K562 (cell line): ENCODE measurements around the gene ADAMTS14. TPM values are rescaled to one million over a fixed set of nuclear protein-coding genes. Genes with fewer than 3 reads are reported as not detected.

Experiments
- ATAC-seq: fragments of 200-7000 bp; cut with Tn5 transposase; 3 replicates; pipeline ENCODE4 v1.9.1; 2020; ENCODE audit warnings: moderate library complexity
- BruUV-seq: library from RNA; stranded (reverse); fragments of 400-500 nt; replicated peaks from 2 replicates; lab custom pipeline; 2021; lab: Mats Ljungman, UMichigan
- CTCF ChIA-PET: fragments of 300-600 bp; formaldehyde crosslinking; extraction: SDS; loops from one replicate; lab custom pipeline; 2021; ENCODE audit warnings: low intra/inter-chr PET ratio; lab: Yijun Ruan, JAX
- POLR2A ChIA-PET: fragments of 300-600, 350-650 bp; sonication (Branson Sonifier 250); formaldehyde crosslinking; extraction: SDS; loops from one replicate; lab custom pipeline; 2021; ENCODE audit warnings: antibody characterized with exemption, inconsistent platforms; lab: Yijun Ruan, JAX
- DNase-seq, 4 experiments: peaks; one replicate each; pipeline versions ENCODE4 v3.0.0 to v3.0.0-alpha.2; 2011 to 2018; ENCODE audit warnings: low spot score in 3 of 4, mixed read lengths in 3 of 4; ENCODE audit errors: extremely low read depth in 1 of 4
- FAIRE-seq: peaks from 2 replicates; lab custom pipeline; 2011; peaks lifted over from hg19 to GRCh38; lab: Jason Lieb, UNC
- H2AFZ ChIP-seq: 2 replicates; pipeline ENCODE4 v1.6.0; 2011; ENCODE audit warnings: low read depth, low read length, control low read depth, inconsistent platforms
- H3K27ac ChIP-seq: fragments of 200-600 bp; 3 replicates; pipeline ENCODE4 v1.8.0; 2011; ENCODE audit warnings: low read depth, mild to moderate bottlenecking, control low read depth, inconsistent platforms, low read length, moderate library complexity, mixed read lengths; ENCODE audit errors: extremely low read depth
- H3K27me3 ChIP-seq, 2 experiments: fragments of 300-600 bp in 1 of 2; 2 replicates in 1 of 2; 3 replicates in 1 of 2; pipeline versions ENCODE4 v1.6.0 to v1.8.0; 2011; ENCODE audit warnings: inconsistent platforms in 2 of 2, low read length in 2 of 2, mild to moderate bottlenecking in 1 of 2, mixed read lengths in 1 of 2, moderate library complexity in 1 of 2; ENCODE audit not compliant: control insufficient read depth in 2 of 2, insufficient read depth in 2 of 2
- H3K36me3 ChIP-seq: fragments of 300-600 bp; 3 replicates; pipeline ENCODE4 v1.8.0; 2011; ENCODE audit warnings: mild to moderate bottlenecking, low read length, inconsistent platforms; ENCODE audit not compliant: control insufficient read depth, insufficient read depth
- H3K4me1 ChIP-seq, 2 experiments: fragments of 200-600 bp in 1 of 2; replicated peaks in 1 of 2; 2 replicates in 1 of 2; 3 replicates in 1 of 2; pipeline versions ENCODE4 v1.5.1 to v1.8.0; 2011; ENCODE audit warnings: inconsistent platforms in 2 of 2, low read length in 2 of 2, mild to moderate bottlenecking in 1 of 2, mixed read lengths in 1 of 2, moderate library complexity in 1 of 2; ENCODE audit not compliant: control insufficient read depth in 2 of 2, insufficient read depth in 2 of 2
- H3K4me2 ChIP-seq: 2 replicates; pipeline ENCODE4 v1.6.1; 2011; ENCODE audit warnings: low read length, control low read depth, inconsistent platforms, mixed read lengths; ENCODE audit not compliant: insufficient read depth
- H3K4me3 ChIP-seq: fragments of 200-600 bp; sonication (generic), shearing (Covaris generic); 2 replicates; pipeline ENCODE4 v1.5.1; 2016; ENCODE audit warnings: control low read depth, inconsistent platforms
- H3K79me2 ChIP-seq: fragments of 200-600 bp; 3 replicates; pipeline ENCODE4 v1.8.0; 2011; ENCODE audit warnings: low read length, inconsistent platforms; ENCODE audit not compliant: control insufficient read depth, insufficient read depth
- H3K9ac ChIP-seq, 2 experiments: 2 replicates each; pipeline versions ENCODE4 v1.6.0 to v1.6.1; 2011; ENCODE audit warnings: low read depth in 2 of 2, low read length in 2 of 2, control low read depth in 1 of 2, inconsistent platforms in 1 of 2, mild to moderate bottlenecking in 1 of 2, mixed read lengths in 1 of 2; ENCODE audit not compliant: insufficient read depth in 1 of 2
- H3K9me1 ChIP-seq: one replicate; pipeline ENCODE4 v1.6.0; 2011; ENCODE audit warnings: inconsistent platforms, mild to moderate bottlenecking, low read length, moderate library complexity; ENCODE audit not compliant: control insufficient read depth, insufficient read depth
- H3K9me3 ChIP-seq: replicated peaks from 2 replicates; pipeline ENCODE4 v1.5.1; 2011; ENCODE audit warnings: low read depth, low read length, inconsistent platforms; ENCODE audit not compliant: control insufficient read depth, insufficient read depth
- H4K20me1 ChIP-seq: replicated peaks from 2 replicates; pipeline ENCODE4 v1.6.1; 2011; ENCODE audit warnings: low read length, inconsistent platforms, mixed read lengths; ENCODE audit not compliant: control insufficient read depth, insufficient read depth
- ATF4 ChIP-seq: fragments of 450-650 bp; formaldehyde crosslinking; IDR thresholded peaks from 2 replicates; pipeline ENCODE4 v1.4.0; 2022; ENCODE audit warnings: mild to moderate bottlenecking, moderate library complexity
- BACH1 ChIP-seq: fragments of 200-800 bp; sonication (Bioruptor generic); IDR thresholded peaks from 2 replicates; pipeline ENCODE4 v1.6.1; 2016; ENCODE audit warnings: missing genetic modification characterization, missing compliant biosample characterization
- CREM ChIP-seq: IDR thresholded peaks from 2 replicates; pipeline ENCODE4 v1.6.1; 2014; ENCODE audit warnings: antibody characterized with exemption, low read depth
- FOXK2 ChIP-seq, 2 experiments: fragments of 450-650 bp; IDR thresholded peaks in 1 of 2; conservative IDR thresholded peaks in 1 of 2; 2 replicates each; pipeline ENCODE4 v1.6.1; 2016; ENCODE audit warnings: low read depth in 2 of 2, mild to moderate bottlenecking in 1 of 2
- FOXP4 ChIP-seq: sonication (generic); formaldehyde crosslinking; IDR thresholded peaks from 2 replicates; pipeline ENCODE4 v1.8.0; 2022; ENCODE audit warnings: mild to moderate bottlenecking, missing genetic modification reagents, borderline replicate concordance
- GABPB2 ChIP-seq: fragments of 250-450 bp; sonication (Bioruptor Pico); conservative IDR thresholded peaks from 2 replicates; pipeline ENCODE4 v1.5.1; 2021; ENCODE audit warnings: mild to moderate bottlenecking
- HBP1 ChIP-seq: fragments of 450-650 bp; formaldehyde crosslinking; IDR thresholded peaks from 2 replicates; pipeline ENCODE4 v1.4.0; 2022; ENCODE audit warnings: missing genetic modification characterization
- HDAC6 ChIP-seq: IDR thresholded peaks from 2 replicates; pipeline ENCODE4 v1.6.1; 2012; ENCODE audit warnings: low read depth, mild to moderate bottlenecking, control low read depth, inconsistent platforms, low read length, moderate library complexity
- MAZ ChIP-seq, 2 experiments: fragments of 450-650 bp in 1 of 2; sonication (generic) in 1 of 2; formaldehyde crosslinking; IDR thresholded peaks in 1 of 2; conservative IDR thresholded peaks in 1 of 2; 2 replicates each; pipeline versions ENCODE4 v1.4.0 to v1.5.0; 2020; ENCODE audit warnings: mild to moderate bottlenecking in 1 of 2, missing genetic modification reagents in 1 of 2
- NFE2L1 ChIP-seq: fragments of 450-650 bp; IDR thresholded peaks from 2 replicates; pipeline ENCODE4 v1.6.1; 2016; ENCODE audit warnings: missing genetic modification characterization, low read depth, mild to moderate bottlenecking, missing compliant biosample characterization, moderate library complexity, borderline replicate concordance
- NR2C1 ChIP-seq, 2 experiments: fragments of 450-650 bp; IDR thresholded peaks; 2 replicates each; pipeline ENCODE4 v1.6.1; 2017; ENCODE audit warnings: mild to moderate bottlenecking in 2 of 2, antibody characterized with exemption in 1 of 2, inconsistent platforms in 1 of 2, missing compliant biosample characterization in 1 of 2, missing genetic modification characterization in 1 of 2
- SMAD2 ChIP-seq: fragments of 150-350 bp; IDR thresholded peaks from 2 replicates; pipeline ENCODE4 v1.6.1; 2014; ENCODE audit warnings: low read depth, mild to moderate bottlenecking, low read length
- TCF15 ChIP-seq: fragments of 250-450 bp; sonication (Bioruptor Pico); IDR thresholded peaks from 2 replicates; pipeline ENCODE4 v1.8.0; 2022; ENCODE audit warnings: moderate library complexity, mild to moderate bottlenecking, inconsistent platforms
- THRB ChIP-seq: fragments of 450-650 bp; formaldehyde crosslinking; conservative IDR thresholded peaks from 2 replicates; pipeline ENCODE4 v1.4.0; 2022; ENCODE audit warnings: mild to moderate bottlenecking, missing genetic modification characterization
- ZNF146 ChIP-seq: IDR thresholded peaks from one replicate; pipeline ENCODE4 v1.6.1; 2018; ENCODE audit warnings: missing compliant biosample characterization; ENCODE audit not compliant: unreplicated experiment
- WGBS: fragments of 100-300 bp; shearing (Covaris generic); methylation state at CpG from one replicate; pipeline ENCODE4 v1.1.6; 2016; ENCODE audit warnings: low coverage, mixed read lengths; ENCODE audit not compliant: insufficient coverage; ENCODE audit errors: missing lambda C conversion rate; 5-methylcytosine and 5-hydroxymethylcytosine counted together
- in situ Hi-C: fragments of 300-500 bp; cut with MboI; formaldehyde crosslinking; loops from 4 replicates; pipeline ENCODE4 v1.15.0; 2018; ENCODE audit warnings: inconsistent platforms, mixed read lengths
- intact Hi-C: fragments of 100-400 bp; cut with micrococcal nuclease; formaldehyde crosslinking; loops from 2 replicates; pipeline ENCODE4 v1.14.2; 2022
- polyA plus RNA-seq, 8 experiments: library from polyadenylated mRNA; depleted of rRNA in 4 of 8; stranded (reverse) in 5 of 8; unstranded in 3 of 8; fragments of >200 nt; fragmentation: Nextera tagmentation in 2 of 8; fragmentation: Illumina TruSeq in 1 of 8; extraction: Ambion mirVana in 2 of 8; extraction: Trizol in 1 of 8; gene quantifications; 2 replicates each; pipeline versions ENCODE4 v1.2.1 to v1.2.3, GENCODE V29; 2011 to 2014; ENCODE audit warnings: inconsistent platforms in 1 of 8, missing spikeins in 1 of 8
- total RNA-seq, 7 experiments: library from RNA; depleted of rRNA in 6 of 7; stranded (reverse); fragments of >200 nt in 6 of 7; fragmentation: Illumina TruSeq in 2 of 7; extraction: Trizol in 2 of 7; gene quantifications; 2 replicates each; pipeline versions ENCODE4 v1.2.1 to v1.2.3, GENCODE V29; 2011 to 2021; ENCODE audit warnings: low replicate concordance in 1 of 7

ADAMTS14 gene
- total and polyA plus RNA-seq, 9 of the 15 experiments (the other 6 are each of a cell fraction or from before 2014, with no cell fraction given), result 0.04 to 37.4 (median 15.9) TPM

GRCh38 chr10:70803775-70804420 is 131.6 kb downstream of the ADAMTS14 start:
- CTCF ChIA-PET, result no interaction called here
- Histone ChIP-seq H3K9me3 (no peaks in the 10 kb centered on the region), H3K27ac (no peak overlapping the region), H3K4me1 (no peaks in the 10 kb centered on the region), H3K27me3 (peaks cover 0 to 2% of the 10 kb centered on the region in 2 experiments; a peak in 2 of 5 replicates), H3K9me1 (no peaks in the 10 kb centered on the region), H3K79me2 (no peaks in the 10 kb centered on the region), H3K4me3 (no peak overlapping the region), H3K9ac (no peak overlapping the region), H3K4me2 (no peak overlapping the region), H2AFZ (no peak overlapping the region), H4K20me1 (no peaks in the 10 kb centered on the region), H3K36me3 (no peaks in the 10 kb centered on the region)
- intact Hi-C loops, result no loop called here
- ATAC-seq, result no peak
- no peak for FAIRE-seq
- in situ Hi-C loops, result no loop called here
- 57% methylated on average over 2 of the region's 2 CpGs for WGBS
- no TSS peak for BruUV-seq
- POLR2A ChIA-PET, result interaction anchor here (0.5 to 1.6 kb wide), 4 partner anchors 9 to 33 kb away, joined by 3 to 8 read pairs (median 3); no protein-coding TSS in a partner anchor
- no peak for DNase-seq
- TF ChIP-seq THRB (CRISPR knock-in tag) (no peak), HBP1 (CRISPR knock-in tag) (no peak), GABPB2 (CRISPR knock-in tag) (no peak), HDAC6 (no peak), NFE2L1 (tag) (no peak), ZNF146 (no peak), NR2C1 (IDR thresholded peaks at IDR 0.05) (no peak), NR2C1 (tag; IDR thresholded peaks at IDR 0.05) (no peak), BACH1 (no peak), MAZ (CRISPR knock-in tag; conservative IDR thresholded peaks at IDR 0.05 in 1 of 2, IDR thresholded peaks at IDR 0.05 in 1 of 2) (no peak), CREM (no peak), FOXP4 (CRISPR knock-in tag) (no peak), ATF4 (no peak), SMAD2 (no peak), FOXK2 (conservative IDR thresholded peaks at IDR 0.05 in 1 of 2, IDR thresholded peaks at IDR 0.05 in 1 of 2; ENCODE audit: low read depth in 2 of 2) (no peak), TCF15 (no peak)
